Putamen (tissue), 1 donor: ENCODE results near the gene ACKR1.

ENCODE experiments used
- DNase-seq: peaks from one replicate; pipeline ENCODE4 v3.0.0-alpha.2; 2016; ENCODE audit warnings: low spot score

Gene ACKR1

GRCh38 chr1:159187647-159188374 is 16.9 kb upstream of the ACKR1 start:
- DNase-seq = no peak

GRCh38 chr1:159188375-159188788 is 16.3 kb upstream of the ACKR1 start:
- DNase-seq = no peak

GRCh38 chr1:159190441-159190840 is 14.2 kb upstream of the ACKR1 start:
- DNase-seq = no peak

GRCh38 chr1:159196543-159196942 is 8.1 kb upstream of the ACKR1 start:
- no peak for DNase-seq

GRCh38 chr1:159197561-159198557 is 6.8 kb upstream of the ACKR1 start:
- peak; percentile 67 for DNase-seq

GRCh38 chr1:159199901-159200300 is 4.8 kb upstream of the ACKR1 start:
- peak; percentile 24 for DNase-seq

GRCh38 chr1:159200769-159201168 is 3.9 kb upstream of the ACKR1 start:
- DNase-seq = no peak

- no peak for DNase-seq
Observed at GRCh38 chr1:159201642-159202041, 3.0 kb upstream of the ACKR1 start.

- DNase-seq = no peak
Observed at GRCh38 chr1:159203610-159204009, 1.1 kb upstream of the ACKR1 start.

- DNase-seq = no peak
Observed at GRCh38 chr1:159205225-159205624, 550 bp downstream of the ACKR1 start.

GRCh38 chr1:159206110-159206509 is 1.4 kb downstream of the ACKR1 start:
- no peak for DNase-seq

- peak; percentile 49 for DNase-seq
Observed at GRCh38 chr1:159207080-159207479, 2.4 kb downstream of the ACKR1 start.

- peak; percentile 75 for DNase-seq
Observed at GRCh38 chr1:159207774-159208173, 3.1 kb downstream of the ACKR1 start.

- no peak for DNase-seq
Observed at GRCh38 chr1:159208175-159208825, 3.6 kb downstream of the ACKR1 start.

GRCh38 chr1:159209061-159209460 is 4.4 kb downstream of the ACKR1 start:
- DNase-seq = no peak

- no peak for DNase-seq
Observed at GRCh38 chr1:159211331-159212136, 6.9 kb downstream of the ACKR1 start.

GRCh38 chr1:159212596-159212995 is 7.9 kb downstream of the ACKR1 start:
- no peak for DNase-seq

- no peak for DNase-seq
Observed at GRCh38 chr1:159214149-159214760, 9.6 kb downstream of the ACKR1 start.

- no peak for DNase-seq
Observed at GRCh38 chr1:159218649-159219636, 14.3 kb downstream of the ACKR1 start.
